ENCODE results near the gene ZNF483. TPM values are rescaled to one million over a fixed set of nuclear protein-coding genes. Genes with fewer than 3 reads are reported as not detected.

Gene ZNF483
- total and polyA plus RNA-seq, 9 of the 15 experiments (the other 6 are each of a cell fraction or from before 2014, with no cell fraction given) = 0.04 to 1.0 (median 0.38) TPM

- no peak for TF ChIP-seq ZBTB9 (CRISPR knock-in tag; IDR thresholded peaks at IDR 0.05)
- TF ChIP-seq ZNF644 (tag; IDR thresholded peaks at IDR 0.05; ENCODE audit: low read depth) = no peak
- TF ChIP-seq TRIM25 (IDR thresholded peaks at IDR 0.05; ENCODE audit: borderline replicate concordance) = no peak
- TF ChIP-seq EP400 (IDR thresholded peaks at IDR 0.05) = peak; percentile 53; the same call in 1 of the 2 replicates
- TF ChIP-seq TAL1 (IDR thresholded peaks at IDR 0.05) = no peak
- TF ChIP-seq ZBTB40 (IDR thresholded peaks at IDR 0.05) = peak; percentile 30; the same call in 1 of the 2 replicates
- TF ChIP-seq ZBTB40 (CRISPR knock-in tag; IDR thresholded peaks at IDR 0.05) = no peak
- no peak for TF ChIP-seq THAP7 (CRISPR knock-in tag; IDR thresholded peaks at IDR 0.05)
- TF ChIP-seq ZNF830 (CRISPR knock-in tag; IDR thresholded peaks at IDR 0.05) = 0 out of 2 replicates have a peak, but pooled peaks have one; percentile 45
- no peak for TF ChIP-seq ATF2 (CRISPR knock-in tag; IDR thresholded peaks at IDR 0.05)
- peak; percentile 70; the same call in 1 of the 2 replicates for TF ChIP-seq CBFB (CRISPR knock-in tag; IDR thresholded peaks at IDR 0.05)
- no peak for TF ChIP-seq CBX8 (IDR thresholded peaks at IDR 0.05; ENCODE audit: borderline replicate concordance, extremely low read depth, low read depth, low read length, poor library complexity, severe bottlenecking)
Observed at GRCh38 chr9:111482694-111483438, 42.1 kb upstream of the ZNF483 start (continued).

Measured in K562 (cell line).